GM18519 (cell line): ENCODE results near the gene CHTF18.

Experiments
- ATAC-seq: cut with Tn5 transposase; IDR thresholded peaks from one replicate; pipeline ENCODE4 v1.9.1; 2021; ENCODE audit warnings: mild to moderate bottlenecking, moderate library complexity; ENCODE audit not compliant: unreplicated experiment, low FRiP score

The CHTF18 gene

GRCh38 chr16:842061-842476 lies 53.6 kb downstream of the CHTF18 start:
- ATAC-seq, result no peak

- no peak for ATAC-seq
These were observed 54.5 kb downstream of the CHTF18 start for GRCh38 chr16:842711-843560.

- no peak for ATAC-seq
These were observed 55.4 kb downstream of the CHTF18 start for GRCh38 chr16:843771-844170.

- no peak for ATAC-seq
These were observed 56.4 kb downstream of the CHTF18 start for GRCh38 chr16:844638-845350.

GRCh38 chr16:845351-845745 lies 56.9 kb downstream of the CHTF18 start:
- no peak for ATAC-seq

- ATAC-seq, result no peak
These were observed 58.7 kb downstream of the CHTF18 start for GRCh38 chr16:847151-847550.
